ENCODE data around the gene RIN3. TPM values are rescaled to one million over a fixed set of nuclear protein-coding genes. Genes with fewer than 3 reads are reported as not detected.

Gene RIN3
- total and polyA plus RNA-seq, 10 of the 15 experiments (the other 5 are each of a cell fraction or from before 2014, with no cell fraction given): 0.91 to 23.3 (median 6.3) TPM

DNA sequence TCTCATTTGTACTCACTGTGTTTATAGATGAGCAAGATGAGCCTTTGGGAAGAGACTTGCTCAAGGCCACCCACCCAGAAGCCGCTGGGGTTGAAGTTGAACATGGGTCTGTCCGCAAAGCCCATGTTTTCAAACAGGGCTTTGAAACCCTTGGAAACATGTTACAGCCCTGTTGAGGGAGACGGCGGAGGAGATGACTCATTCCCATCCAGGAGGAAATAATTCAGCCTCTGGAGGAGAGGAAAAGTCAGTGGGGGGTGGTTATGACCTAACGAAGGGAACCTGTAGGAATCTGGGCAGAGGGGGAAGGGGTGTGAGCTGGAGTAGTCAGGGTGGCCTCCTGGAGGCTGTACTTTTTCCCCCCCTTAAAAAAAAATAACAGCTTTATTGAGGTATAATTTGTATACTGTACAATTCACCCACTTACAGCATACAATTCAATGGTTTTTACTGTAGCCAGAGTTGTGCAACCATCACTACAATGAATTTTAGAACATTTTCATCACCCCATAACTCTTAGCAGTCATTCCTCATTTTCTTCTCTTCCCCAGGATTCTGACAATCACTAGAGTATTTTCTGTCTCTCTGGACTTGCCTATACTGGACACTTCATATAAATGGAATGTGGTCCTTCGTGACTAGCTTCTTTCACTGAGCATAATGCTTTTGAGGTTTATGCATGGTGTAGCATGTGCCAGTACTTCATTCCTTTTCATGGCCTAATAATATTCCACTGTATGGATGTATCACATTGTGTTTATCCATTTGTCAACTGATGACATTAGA, 1.9 kb upstream of the RIN3 start:
- DNase-seq (ENCODE audit: low read depth, low spot score) (no peak), FAIRE-seq (no peak), ATAC-seq (no peak)
- H3K4me3 ChIP-seq: no peak overlapping the region
- ChIA-PET CTCF (no interaction called here), POLR2A (no interaction called here), RAD21 (ENCODE audit: unreplicated experiment) (interaction anchor here (1.6 kb wide), 1 partner anchor 52 kb away, joined by 5 read pairs; no protein-coding TSS in a partner anchor), SMC1A (ENCODE audit: uncharacterized antibody, unreplicated experiment) (interaction anchor here (2.3 kb wide), 1 partner anchor 65 kb away, joined by 6 read pairs; no protein-coding TSS in a partner anchor)
- H2AFZ ChIP-seq (ENCODE audit: control insufficient read depth, low read depth, low read length): no peak overlapping the region
- H4K20me1 ChIP-seq (ENCODE audit: control insufficient read depth, insufficient read depth): no peaks in the 10 kb centered on the region
- BruUV-seq (replicated peaks): no TSS peak
- no peak overlapping the region for H3K9ac ChIP-seq (ENCODE audit: control insufficient read depth, insufficient read depth, low read length)
- in situ Hi-C loops (cut with MboI): no loop called here
- H3K79me2 ChIP-seq (ENCODE audit: control insufficient read depth, insufficient read depth, low read length): peaks cover 8% of the 10 kb centered on the region; the same call in 1 of the 2 replicates
- H3K9me3 ChIP-seq (replicated peaks; ENCODE audit: control insufficient read depth, insufficient read depth, low read length): no peaks in the 10 kb centered on the region
- H3K27me3 ChIP-seq (replicated peaks in 1 of 2; ENCODE audit: control insufficient read depth in 2 of 2, insufficient read depth in 2 of 2, low read length in 1 of 2): no peaks in the 10 kb centered on the region; a peak in 1 of 4 replicates
- peaks cover 20% of the 10 kb centered on the region for H3K4me1 ChIP-seq (ENCODE audit: control insufficient read depth, insufficient read depth, low read length)
- intact Hi-C loops (cut with micrococcal nuclease; ENCODE audit: unreplicated experiment): loop anchor here (5.0 kb wide), 1 partner anchor 76 kb away; no protein-coding TSS in a partner anchor
- no peak overlapping the region for H3K4me2 ChIP-seq (ENCODE audit: control insufficient read depth, insufficient read depth)
- WGBS (ENCODE audit: insufficient coverage, insufficient replicate concordance, low lambda C conversion rate, missing lambda C conversion rate): 89% methylated on average over 6 of the region's 6 CpGs
- TF ChIP-seq TARDBP (IDR thresholded peaks at IDR 0.05; ENCODE audit: borderline replicate concordance) (no peak), FOXM1 (IDR thresholded peaks at IDR 0.05; ENCODE audit: low read depth, low read length) (no peak), ESRRA (IDR thresholded peaks at IDR 0.05; ENCODE audit: low read length) (no peak), ZNF217 (IDR thresholded peaks at IDR 0.05) (no peak), HDAC6 (IDR thresholded peaks at IDR 0.05; ENCODE audit: unreplicated experiment) (no peak), TCF3 (IDR thresholded peaks at IDR 0.05; ENCODE audit: borderline replicate concordance, insufficient read depth, low read depth, low read length) (no peak), TCF7 (IDR thresholded peaks at IDR 0.05; ENCODE audit: borderline replicate concordance) (no peak), RCOR1 (conservative IDR thresholded peaks at IDR 0.05; ENCODE audit: low read depth, low read length) (no peak), POLR2AphosphoS5 (IDR thresholded peaks at IDR 0.05; ENCODE audit: low read length) (no peak), HCFC1 (IDR thresholded peaks at IDR 0.05; ENCODE audit: low read length) (no peak), YY1 (IDR thresholded peaks at IDR 0.05; ENCODE audit: low read depth, low read length) (no peak), ZNF207 (IDR thresholded peaks at IDR 0.05; ENCODE audit: borderline replicate concordance) (no peak), NR2C2 (IDR thresholded peaks at IDR 0.05; ENCODE audit: borderline replicate concordance, control insufficient read depth, insufficient read length, low read depth) (no peak), EP300 (IDR thresholded peaks at IDR 0.05; ENCODE audit: borderline replicate concordance in 1 of 2, control insufficient read depth in 1 of 2, low read depth in 2 of 2, low read length in 2 of 2) (no peak)
- TF ChIP-seq, protein P1, sequence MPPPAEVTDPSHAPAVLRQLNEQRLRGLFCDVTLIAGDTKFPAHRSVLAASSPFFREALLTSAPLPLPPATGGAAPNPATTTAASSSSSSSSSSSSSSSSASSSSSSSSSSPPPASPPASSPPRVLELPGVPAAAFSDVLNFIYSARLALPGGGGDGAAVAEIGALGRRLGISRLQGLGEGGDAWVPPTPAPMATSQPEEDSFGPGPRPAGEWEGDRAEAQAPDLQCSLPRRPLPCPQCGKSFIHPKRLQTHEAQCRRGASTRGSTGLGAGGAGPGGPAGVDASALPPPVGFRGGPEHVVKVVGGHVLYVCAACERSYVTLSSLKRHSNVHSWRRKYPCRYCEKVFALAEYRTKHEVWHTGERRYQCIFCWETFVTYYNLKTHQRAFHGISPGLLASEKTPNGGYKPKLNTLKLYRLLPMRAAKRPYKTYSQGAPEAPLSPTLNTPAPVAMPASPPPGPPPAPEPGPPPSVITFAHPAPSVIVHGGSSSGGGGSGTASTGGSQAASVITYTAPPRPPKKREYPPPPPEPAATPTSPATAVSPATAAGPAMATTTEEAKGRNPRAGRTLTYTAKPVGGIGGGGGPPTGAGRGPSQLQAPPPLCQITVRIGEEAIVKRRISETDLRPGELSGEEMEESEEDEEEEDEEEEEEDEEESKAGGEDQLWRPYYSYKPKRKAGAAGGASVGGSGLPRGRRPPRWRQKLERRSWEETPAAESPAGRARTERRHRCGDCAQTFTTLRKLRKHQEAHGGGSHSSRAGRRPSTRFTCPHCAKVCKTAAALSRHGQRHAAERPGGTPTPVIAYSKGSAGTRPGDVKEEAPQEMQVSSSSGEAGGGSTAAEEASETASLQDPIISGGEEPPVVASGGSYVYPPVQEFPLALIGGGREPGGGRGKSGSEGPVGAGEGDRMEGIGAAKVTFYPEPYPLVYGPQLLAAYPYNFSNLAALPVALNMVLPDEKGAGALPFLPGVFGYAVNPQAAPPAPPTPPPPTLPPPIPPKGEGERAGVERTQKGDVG (CRISPR knock-in tag; IDR thresholded peaks at IDR 0.05): no peak
- H3K27ac ChIP-seq (ENCODE audit: control insufficient read depth, insufficient read depth): no peak overlapping the region
- no peaks in the 10 kb centered on the region for H3K36me3 ChIP-seq (ENCODE audit: control insufficient read depth in 2 of 2, insufficient read depth in 2 of 2, low read length in 1 of 2)
